ENCODE measurements around the gene TFR2. TPM values are rescaled to one million over a fixed set of nuclear protein-coding genes. Genes with fewer than 3 reads are reported as not detected.

Gene TFR2
- total and polyA plus RNA-seq, 4 experiments from 2014 or later, result 0.75 to 6.2 (median 4.1) TPM

DNA sequence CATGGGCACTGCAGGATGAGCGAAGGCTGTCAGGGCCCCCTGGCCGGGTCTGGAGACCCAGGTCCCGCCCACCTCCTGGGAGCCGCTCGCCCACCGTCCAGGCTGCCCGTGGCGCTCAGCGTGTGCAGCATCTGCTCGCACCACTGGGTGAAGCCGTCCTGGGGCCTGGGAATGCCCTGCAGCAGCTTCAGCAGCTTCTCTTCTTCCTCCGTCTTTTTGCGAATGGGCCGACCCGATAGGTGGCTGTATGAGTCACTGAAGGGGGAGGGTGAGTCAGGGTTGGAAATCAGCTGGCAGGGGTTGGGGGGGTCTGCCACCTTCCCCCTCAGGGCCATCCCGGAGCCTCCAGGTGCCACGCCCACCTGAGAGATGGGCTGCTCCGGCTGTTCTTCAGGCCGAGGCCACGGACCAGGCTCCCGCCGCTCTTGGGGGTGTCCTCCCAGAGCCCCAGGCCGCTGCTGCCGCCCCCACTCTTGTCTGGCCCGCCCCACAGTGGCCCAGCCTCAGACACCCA, 40.9 kb upstream of the TFR2 start:
- no peaks in the 10 kb centered on the region for H3K27me3 Mint-ChIP-seq
- ChIA-PET CTCF (ENCODE audit: partially characterized antibody) (interaction anchor here (1.1 to 9.9 kb wide), 2 partner anchors 9 to 97 kb away, joined by 3 to 88 read pairs; no protein-coding TSS in a partner anchor), POLR2A (ENCODE audit: partially characterized antibody) (interaction anchor here (1.0 to 10.8 kb wide), 6 partner anchors 8 to 118 kb away, joined by 3 to 125 read pairs (median 15); partner anchors contain the start of genes FBXO24, GIGYF1, LRCH4 and MOSPD3)
- H3K36me3 ChIP-seq (ENCODE audit: insufficient read depth, low read length), result peaks cover 52% of the 10 kb centered on the region
- H3K27ac Mint-ChIP-seq, result peak overlapping the region in 1 of 7 donors; percentile 23
- H3K9me3 Mint-ChIP-seq, result no peaks in the 10 kb centered on the region
- H3K36me3 Mint-ChIP-seq, result peaks cover 15 to 51% of the 10 kb centered on the region in 2 donors
- intact Hi-C loops (cut with micrococcal nuclease), result no loop called here
- peaks cover 5 to 36% (median 19%) of the 10 kb centered on the region in 4 donors for H3K4me1 Mint-ChIP-seq
- no peak overlapping the region for H3K4me3 ChIP-seq (ENCODE audit: low read length in 2 of 2)
- H3K4me3 Mint-ChIP-seq, result no peak overlapping the region
- no peaks in the 10 kb centered on the region for H3K27me3 ChIP-seq (ENCODE audit: insufficient read depth, low read length)
- H3K27ac ChIP-seq (ENCODE audit: low read depth, low read length), result no peak overlapping the region
- peaks cover 29% of the 10 kb centered on the region for H3K4me1 ChIP-seq (ENCODE audit: insufficient read depth, low read length)
- DNase-seq, result no peak
- no peaks in the 10 kb centered on the region for H3K9me3 ChIP-seq (ENCODE audit: control insufficient read depth in 1 of 2, low read length in 2 of 2)

DNA sequence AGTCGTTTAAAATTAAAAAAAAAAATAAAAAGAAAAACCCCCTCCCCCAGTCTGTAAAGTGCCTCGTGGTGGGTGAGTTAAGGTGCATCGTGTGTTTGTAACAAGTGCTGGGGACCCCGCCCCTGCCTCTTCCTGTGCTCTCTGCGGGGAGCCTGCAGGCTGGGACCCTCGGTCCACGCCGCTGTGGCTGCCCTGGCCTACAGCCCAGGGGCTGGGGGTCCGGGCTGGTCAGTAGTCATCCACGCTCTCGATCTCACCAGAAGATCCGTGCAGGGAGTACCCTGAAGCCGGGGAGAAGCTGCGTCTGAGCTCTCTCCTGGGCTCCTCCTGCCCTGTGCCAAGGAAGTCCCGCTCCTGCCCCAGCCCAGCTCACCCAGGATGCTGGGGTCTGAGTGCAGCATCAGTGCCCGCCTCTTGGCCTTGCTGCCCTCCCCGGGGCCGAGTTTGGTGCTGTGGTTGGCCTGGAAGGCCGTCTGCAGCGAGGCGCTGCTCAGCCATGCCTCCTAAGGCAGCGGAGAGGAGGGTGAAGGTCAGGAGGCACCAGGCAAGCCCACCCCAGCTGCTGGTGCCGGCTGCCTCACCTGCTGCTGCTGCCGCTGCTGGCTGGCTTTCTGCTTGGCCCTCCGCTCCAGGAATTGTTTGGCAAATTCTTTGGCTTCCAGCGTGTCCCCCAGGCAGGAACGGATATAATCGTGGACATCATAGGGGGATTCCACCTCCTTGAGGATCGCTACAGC, 40.3 kb upstream of the TFR2 start:
- POLR2A ChIA-PET (ENCODE audit: partially characterized antibody), result interaction anchor here (0.9 to 10.8 kb wide), 6 partner anchors 8 to 117 kb away, joined by 3 to 125 read pairs (median 16); partner anchors contain the start of genes FBXO24, GIGYF1, LRCH4 and MOSPD3
- H3K36me3 Mint-ChIP-seq, result peaks cover 15 to 53% of the 10 kb centered on the region in 2 donors
- no peaks in the 10 kb centered on the region for H3K27me3 ChIP-seq (ENCODE audit: insufficient read depth, low read length)
- H3K27ac Mint-ChIP-seq, result peak overlapping the region in 1 of 7 donors; percentile 76
- no peaks in the 10 kb centered on the region for H3K9me3 Mint-ChIP-seq
- H3K4me1 ChIP-seq (ENCODE audit: insufficient read depth, low read length), result peaks cover 35% of the 10 kb centered on the region
- H3K9me3 ChIP-seq (ENCODE audit: control insufficient read depth in 1 of 2, low read length in 2 of 2), result no peaks in the 10 kb centered on the region
- CTCF ChIA-PET (ENCODE audit: partially characterized antibody), result interaction anchor here (0.8 to 9.9 kb wide), 2 partner anchors 10 to 23 kb away, joined by 4 to 88 read pairs; no protein-coding TSS in a partner anchor
- no peak overlapping the region for H3K4me3 Mint-ChIP-seq
- H3K4me1 Mint-ChIP-seq, result peaks cover 5 to 39% (median 22%) of the 10 kb centered on the region in 4 donors
- H3K36me3 ChIP-seq (ENCODE audit: insufficient read depth, low read length), result peaks cover 52% of the 10 kb centered on the region
- H3K4me3 ChIP-seq (ENCODE audit: low read length in 2 of 2), result no peak overlapping the region
- no peaks in the 10 kb centered on the region for H3K27me3 Mint-ChIP-seq
- intact Hi-C loops (cut with micrococcal nuclease), result no loop called here
- DNase-seq, result no peak
- no peak overlapping the region for H3K27ac ChIP-seq (ENCODE audit: low read depth, low read length)

DNA sequence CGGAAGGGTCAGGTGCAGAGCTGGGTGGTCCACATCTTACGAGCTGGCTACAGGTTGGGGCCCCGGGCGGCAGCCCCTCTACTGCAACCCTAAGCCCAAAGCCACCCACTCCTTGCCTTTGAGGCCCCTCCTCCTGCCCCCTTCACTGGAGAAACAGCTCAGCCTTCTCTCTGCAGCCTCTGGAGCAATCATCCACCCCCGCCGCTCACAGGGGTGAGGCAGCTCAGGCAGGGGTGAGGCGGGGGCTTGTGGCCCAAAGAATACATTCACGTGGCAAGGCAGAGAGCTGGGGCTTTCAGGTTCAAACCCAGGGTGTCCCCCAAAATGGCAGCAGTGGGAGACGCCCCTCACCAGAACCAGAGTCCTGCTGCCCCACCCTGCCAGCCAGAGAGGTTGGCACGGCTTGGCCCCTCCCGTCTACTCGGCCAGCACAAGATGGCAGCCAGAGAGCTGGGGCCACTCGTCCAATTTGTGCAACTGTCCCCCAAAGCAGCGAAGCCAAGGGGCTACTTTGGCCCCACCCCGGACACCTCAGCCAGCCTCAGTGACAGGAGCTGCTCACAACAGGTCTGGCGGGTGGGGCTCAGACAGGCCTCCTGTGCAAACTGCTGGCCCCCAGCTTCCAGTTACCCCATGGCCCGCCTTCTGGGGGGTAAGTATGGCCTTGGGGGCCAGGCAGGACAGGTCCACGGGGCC, 39.4 kb upstream of the TFR2 start:
- Mint-ChIP-seq H3K36me3 (peaks cover 15 to 53% of the 10 kb centered on the region in 2 donors), H3K4me1 (peaks cover 7 to 43% (median 27%) of the 10 kb centered on the region in 4 donors), H3K27me3 (no peaks in the 10 kb centered on the region), H3K27ac (peak overlapping the region in 4 of 7 donors; percentile 35 to 90 (median 81)), H3K4me3 (peak overlapping the region in 1 of 8 donors; percentile 7), H3K9me3 (no peaks in the 10 kb centered on the region)
- Histone ChIP-seq H3K36me3 (ENCODE audit: insufficient read depth, low read length) (peaks cover 50% of the 10 kb centered on the region), H3K9me3 (ENCODE audit: control insufficient read depth in 1 of 2, low read length in 2 of 2) (no peaks in the 10 kb centered on the region), H3K4me3 (ENCODE audit: low read length in 2 of 2) (no peak overlapping the region), H3K4me1 (ENCODE audit: insufficient read depth, low read length) (peaks cover 41% of the 10 kb centered on the region), H3K27me3 (ENCODE audit: insufficient read depth, low read length) (no peaks in the 10 kb centered on the region), H3K27ac (ENCODE audit: low read depth, low read length) (peak overlapping the region; percentile 9)
- intact Hi-C loops (cut with micrococcal nuclease), result no loop called here
- ChIA-PET CTCF (ENCODE audit: partially characterized antibody) (interaction anchor here (0.7 to 9.9 kb wide), 7 partner anchors 8 to 115 kb away, joined by 3 to 88 read pairs (median 4); partner anchors contain the start of gene POP7), POLR2A (ENCODE audit: partially characterized antibody) (interaction anchor here (0.6 to 10.8 kb wide), 10 partner anchors 9 to 203 kb away, joined by 3 to 125 read pairs (median 7); partner anchors contain the start of genes FBXO24, GIGYF1, LRCH4 and MOSPD3)
- DNase-seq, result no peak

DNA sequence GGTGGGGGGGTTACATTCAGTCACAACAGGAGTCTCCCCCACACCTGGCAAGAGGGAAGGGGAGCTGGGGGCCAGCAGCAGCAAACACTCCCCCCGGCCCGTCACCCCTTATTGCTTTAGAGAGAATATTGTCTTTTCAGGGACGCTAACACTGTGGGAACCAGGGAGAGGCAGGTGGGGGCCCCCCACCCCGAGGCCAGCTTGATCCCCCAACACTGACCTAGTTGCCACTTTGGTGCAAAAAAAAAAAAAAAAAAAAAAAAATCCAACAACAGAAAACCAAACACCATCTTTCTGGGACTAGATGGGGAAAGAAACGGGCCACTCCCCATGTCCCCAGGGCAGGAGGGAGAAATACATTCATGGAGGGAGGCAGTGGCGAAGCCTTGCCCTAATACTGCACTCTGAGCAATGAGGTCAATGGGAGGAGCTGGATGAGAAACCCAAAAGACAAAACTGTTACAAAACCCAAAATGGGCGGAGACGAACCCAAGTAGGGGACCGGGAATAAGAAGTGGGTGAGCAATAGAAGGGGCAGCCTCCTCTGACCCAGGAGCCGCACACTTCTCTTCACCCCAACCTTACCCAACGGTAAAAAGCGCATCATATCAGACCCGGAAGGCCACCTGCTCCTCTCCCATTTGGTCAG, 38.7 kb upstream of the TFR2 start:
- H3K27ac ChIP-seq (ENCODE audit: low read depth, low read length), result peak overlapping the region; percentile 9
- H3K27ac Mint-ChIP-seq, result peak overlapping the region; percentile 37 to 90 (median 75)
- H3K4me1 Mint-ChIP-seq, result peaks cover 7 to 43% (median 29%) of the 10 kb centered on the region in 4 donors
- H3K36me3 Mint-ChIP-seq, result peaks cover 11 to 48% of the 10 kb centered on the region in 2 donors
- peaks cover 41% of the 10 kb centered on the region for H3K4me1 ChIP-seq (ENCODE audit: insufficient read depth, low read length)
- ChIA-PET CTCF (ENCODE audit: partially characterized antibody) (interaction anchor here (0.7 to 9.9 kb wide), 8 partner anchors 9 to 115 kb away, joined by 3 to 88 read pairs (median 4); partner anchors contain the start of gene POP7), POLR2A (ENCODE audit: partially characterized antibody) (interaction anchor here (1.1 to 10.8 kb wide), 8 partner anchors 10 to 202 kb away, joined by 3 to 125 read pairs (median 11); partner anchors contain the start of genes FBXO24, GIGYF1, LRCH4 and MOSPD3)
- no peak overlapping the region for H3K4me3 ChIP-seq (ENCODE audit: low read length in 2 of 2)
- peaks cover 0 to 1% of the 10 kb centered on the region in 2 donors for H3K27me3 Mint-ChIP-seq
- H3K9me3 ChIP-seq (ENCODE audit: control insufficient read depth in 1 of 2, low read length in 2 of 2), result no peaks in the 10 kb centered on the region
- H3K4me3 Mint-ChIP-seq, result peak overlapping the region in 2 of 8 donors; percentile 7 to 18
- peaks cover 45% of the 10 kb centered on the region for H3K36me3 ChIP-seq (ENCODE audit: insufficient read depth, low read length)
- H3K27me3 ChIP-seq (ENCODE audit: insufficient read depth, low read length), result no peaks in the 10 kb centered on the region
- no peak for DNase-seq
- H3K9me3 Mint-ChIP-seq, result peaks cover 0 to 2% (median 0%) of the 10 kb centered on the region in 8 donors
- intact Hi-C loops (cut with micrococcal nuclease), result no loop called here

DNA sequence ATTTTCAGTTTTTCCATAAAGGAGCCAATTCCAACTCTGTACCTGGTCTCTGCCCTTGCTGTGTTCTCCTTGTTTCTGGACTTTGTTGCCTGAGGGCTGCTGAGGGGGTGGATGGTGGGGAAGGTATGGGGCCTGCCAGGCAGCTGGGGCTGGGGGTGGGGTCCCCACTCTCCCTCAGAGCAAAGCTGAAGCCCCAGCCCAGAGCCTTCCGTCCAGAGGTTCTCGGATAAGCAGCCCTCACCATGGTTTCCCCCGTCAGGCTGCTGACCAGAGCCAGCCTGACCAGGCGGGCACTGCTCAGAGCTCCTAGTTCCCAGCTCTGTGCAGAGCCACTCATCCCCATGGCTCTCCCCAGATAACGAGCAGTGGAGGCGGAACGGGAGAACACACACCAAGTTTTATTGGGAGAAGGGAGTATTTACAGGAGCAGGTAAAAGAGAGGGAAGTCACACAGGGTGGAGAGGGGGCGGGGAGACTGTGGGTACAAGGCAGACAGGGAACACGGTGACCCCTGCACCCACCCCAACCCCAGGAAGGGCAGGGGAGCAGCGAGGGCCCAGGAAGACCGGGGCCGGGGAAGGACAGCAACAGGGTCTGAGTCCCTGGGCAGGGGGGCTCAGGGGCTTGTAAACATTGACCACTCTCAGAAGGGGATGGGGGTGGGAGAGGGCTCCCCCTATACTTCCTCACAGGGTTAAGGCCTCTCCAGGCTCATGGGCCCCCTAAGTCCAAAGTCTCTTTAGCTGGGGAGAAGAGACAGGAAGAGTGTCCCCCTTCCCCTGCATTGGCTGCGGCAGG, 38.0 kb upstream of the TFR2 start:
- H3K9me3 Mint-ChIP-seq, result peaks cover 0 to 2% (median 0%) of the 10 kb centered on the region in 8 donors
- peak overlapping the region in 5 of 7 donors; percentile 24 to 87 (median 84) for H3K27ac Mint-ChIP-seq
- Histone ChIP-seq H3K4me1 (ENCODE audit: insufficient read depth, low read length) (peaks cover 41% of the 10 kb centered on the region), H3K9me3 (ENCODE audit: control insufficient read depth in 1 of 2, low read length in 2 of 2) (no peaks in the 10 kb centered on the region), H3K27me3 (ENCODE audit: insufficient read depth, low read length) (no peaks in the 10 kb centered on the region), H3K27ac (ENCODE audit: low read depth, low read length) (no peak overlapping the region), H3K36me3 (ENCODE audit: insufficient read depth, low read length) (peaks cover 38% of the 10 kb centered on the region), H3K4me3 (ENCODE audit: low read length in 2 of 2) (no peak overlapping the region)
- peak overlapping the region in 2 of 8 donors; percentile 6 to 12 for H3K4me3 Mint-ChIP-seq
- intact Hi-C loops (cut with micrococcal nuclease), result no loop called here
- CTCF ChIA-PET (ENCODE audit: partially characterized antibody), result interaction anchor here (0.7 to 9.9 kb wide), 6 partner anchors 10 to 46 kb away, joined by 3 to 88 read pairs (median 4); partner anchors contain the start of gene POP7
- H3K36me3 Mint-ChIP-seq, result peaks cover 11 to 53% of the 10 kb centered on the region in 2 donors
- peaks cover 7 to 46% (median 30%) of the 10 kb centered on the region in 4 donors for H3K4me1 Mint-ChIP-seq
- peaks cover 0 to 1% of the 10 kb centered on the region in 2 donors for H3K27me3 Mint-ChIP-seq
- POLR2A ChIA-PET (ENCODE audit: partially characterized antibody), result interaction anchor here (1.1 to 10.8 kb wide), 8 partner anchors 10 to 116 kb away, joined by 3 to 125 read pairs (median 11); partner anchors contain the start of genes FBXO24, GIGYF1, LRCH4 and MOSPD3
- DNase-seq, result no peak

Data from CD4-positive, alpha-beta memory T cell (primary cell).